COLO668 (cell line): ENCODE measurements around the gene SMC4.
"Not testable (repeated sequence)": the region's sequence is repeated elsewhere in the genome, so short reads cannot be mapped to it uniquely, and the experiment has no call there.

Source experiments
- DNase-seq: peaks from one replicate; lab custom pipeline; 2025; ENCODE audit not compliant: unreplicated experiment; lab: John Stamatoyannopoulos, UW

SMC4 gene

GRCh38 chr3:160399125-160400029 lies at the start of gene SMC4, which contains the start of gene IFT80:
SMC4 (plus strand) TSS chr3:160399650; CDS start chr3:160400827, 1,177 bp downstream.
IFT80 (minus strand) TSS chr3:160399225; CDS start chr3:160384600, 14,625 bp downstream.
- DNase-seq: peak; percentile 89

- no peak for DNase-seq
These were observed 43.6 kb upstream of the SMC4 start for GRCh38 chr3:160355826-160356225.

- DNase-seq: not testable (repeated sequence)
These were observed 36.6 kb upstream of the SMC4 start for GRCh38 chr3:160362896-160363295.

GRCh38 chr3:160365869-160366522 lies 33.5 kb upstream of the SMC4 start:
- no peak for DNase-seq

GRCh38 chr3:160368804-160369203 lies 30.6 kb upstream of the SMC4 start:
- DNase-seq: no peak

GRCh38 chr3:160369784-160370183 lies 29.7 kb upstream of the SMC4 start:
- DNase-seq: no peak

GRCh38 chr3:160370987-160371857 lies 28.2 kb upstream of the SMC4 start:
- no peak for DNase-seq

GRCh38 chr3:160372780-160373179 lies 26.7 kb upstream of the SMC4 start:
- DNase-seq: no peak

GRCh38 chr3:160373655-160374054 lies 25.8 kb upstream of the SMC4 start:
- DNase-seq: no peak

GRCh38 chr3:160374472-160374871 lies 25.0 kb upstream of the SMC4 start:
- DNase-seq: no peak

- DNase-seq: no peak
These were observed 24.5 kb upstream of the SMC4 start for GRCh38 chr3:160374925-160375324.

- no peak for DNase-seq
These were observed 22.8 kb upstream of the SMC4 start for GRCh38 chr3:160376681-160377080.

- no peak for DNase-seq
These were observed 20.9 kb upstream of the SMC4 start for GRCh38 chr3:160378331-160379109.

GRCh38 chr3:160379628-160380214 lies 19.7 kb upstream of the SMC4 start:
- DNase-seq: no peak

GRCh38 chr3:160381470-160381869 lies 18.0 kb upstream of the SMC4 start:
- no peak for DNase-seq

- no peak for DNase-seq
These were observed 14.7 kb upstream of the SMC4 start for GRCh38 chr3:160384639-160385318.

GRCh38 chr3:160390565-160391138 lies 8.8 kb upstream of the SMC4 start:
- no peak for DNase-seq

- DNase-seq: no peak
These were observed 6.7 kb upstream of the SMC4 start for GRCh38 chr3:160392798-160393197.

GRCh38 chr3:160393346-160394008 lies 6.0 kb upstream of the SMC4 start:
- DNase-seq: no peak
